ENCODE measurements around the gene CNIH1.
"Not testable (repeated sequence)": the region's sequence is repeated elsewhere in the genome, so short reads cannot be mapped to it uniquely, and the experiment has no call there.

The CNIH1 gene

DNA sequence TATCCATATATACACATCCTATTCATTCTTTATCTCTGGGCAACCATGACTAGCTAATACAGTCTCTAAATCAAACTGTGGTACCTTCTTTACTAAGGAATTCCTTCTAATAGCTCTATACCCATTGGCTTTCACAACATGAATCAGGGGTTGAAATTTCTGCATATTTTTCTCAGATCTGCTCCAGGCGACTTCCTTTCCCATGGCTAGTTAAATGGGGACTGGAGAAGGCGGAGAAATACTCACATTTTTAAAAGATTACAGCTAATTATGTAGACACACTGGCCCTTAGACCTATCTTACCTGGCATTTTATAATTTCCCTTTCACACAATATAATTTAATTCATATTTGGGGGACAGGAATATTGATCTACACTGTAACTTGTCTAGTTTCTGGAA is 45.5 kb downstream of the CNIH1 start:
- DNase-seq, result no peak
- in situ Hi-C loops (cut with HindIII; ENCODE audit: low pct_ligation_motif_present, low pct_unique_long_range_greater_than_20kb, low sequenced_read_pairs), result no loop called here

- in situ Hi-C loops (cut with HindIII; ENCODE audit: low pct_ligation_motif_present, low pct_unique_long_range_greater_than_20kb, low sequenced_read_pairs), result no loop called here
- no peak for DNase-seq
Observed at GRCh38 chr14:54395284-54395683, 45.9 kb downstream of the CNIH1 start.

- DNase-seq, result no peak
- in situ Hi-C loops (cut with HindIII; ENCODE audit: low pct_ligation_motif_present, low pct_unique_long_range_greater_than_20kb, low sequenced_read_pairs), result no loop called here
Observed at GRCh38 chr14:54394596-54394995, 46.6 kb downstream of the CNIH1 start.

DNA sequence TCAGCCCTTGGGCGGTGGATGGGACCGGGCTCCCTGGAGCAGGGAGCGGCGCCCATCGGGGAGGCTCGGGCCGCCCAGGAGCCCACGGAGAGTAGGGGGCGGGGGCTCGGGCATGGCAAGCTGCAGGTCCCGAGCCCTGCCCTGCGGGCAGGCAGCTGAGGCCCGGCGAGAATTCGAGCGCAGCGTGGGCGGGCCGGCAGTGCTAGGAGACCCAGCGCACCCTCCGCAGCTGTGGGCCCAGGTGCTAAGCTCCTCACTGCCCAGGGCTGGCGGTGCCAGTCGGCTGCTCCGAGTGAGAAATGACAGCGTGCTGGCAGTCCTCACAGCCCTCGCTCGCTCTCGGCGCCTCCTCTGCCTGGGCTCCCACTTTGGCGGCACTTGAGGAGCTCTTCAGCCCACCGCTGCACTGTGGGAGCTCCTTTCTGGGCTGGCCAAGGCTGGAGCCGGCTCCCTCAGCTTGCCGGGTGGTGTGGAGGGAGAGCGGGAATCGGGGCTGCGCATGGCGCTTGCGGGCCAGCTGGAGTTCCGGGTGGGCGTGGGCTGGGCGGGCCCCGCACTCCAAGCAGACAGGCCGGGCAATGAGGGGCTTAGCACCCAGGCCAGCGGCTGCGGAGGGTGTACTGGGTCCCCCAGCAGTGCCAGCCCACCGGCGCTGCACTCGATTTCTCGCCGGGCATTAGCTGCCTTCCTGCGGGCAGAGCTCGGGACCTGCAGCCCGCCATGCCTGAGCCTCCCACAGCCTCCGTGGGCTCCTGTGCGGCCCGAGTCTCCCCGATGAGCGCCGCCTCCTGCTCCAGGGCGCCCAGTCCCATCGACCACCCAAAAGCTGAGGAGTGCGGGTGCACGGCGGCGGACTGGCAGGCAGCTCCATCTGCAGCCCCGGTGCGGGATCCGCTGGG is 47.9 kb downstream of the CNIH1 start:
- DNase-seq; in situ Hi-C loops (cut with HindIII; ENCODE audit: low pct_ligation_motif_present, low pct_unique_long_range_greater_than_20kb, low sequenced_read_pairs): not testable (repeated sequence)

GRCh38 chr14:54392131-54392859 is 48.9 kb downstream of the CNIH1 start:
- no peak for DNase-seq
- in situ Hi-C loops (cut with HindIII; ENCODE audit: low pct_ligation_motif_present, low pct_unique_long_range_greater_than_20kb, low sequenced_read_pairs), result no loop called here

- in situ Hi-C loops (cut with HindIII; ENCODE audit: low pct_ligation_motif_present, low pct_unique_long_range_greater_than_20kb, low sequenced_read_pairs), result no loop called here
- DNase-seq, result no peak
Observed at GRCh38 chr14:54387328-54387727, 53.8 kb downstream of the CNIH1 start.

GRCh38 chr14:54385556-54385955 is 55.6 kb downstream of the CNIH1 start:
- no peak for DNase-seq
- in situ Hi-C loops (cut with HindIII; ENCODE audit: low pct_ligation_motif_present, low pct_unique_long_range_greater_than_20kb, low sequenced_read_pairs), result no loop called here

DNA sequence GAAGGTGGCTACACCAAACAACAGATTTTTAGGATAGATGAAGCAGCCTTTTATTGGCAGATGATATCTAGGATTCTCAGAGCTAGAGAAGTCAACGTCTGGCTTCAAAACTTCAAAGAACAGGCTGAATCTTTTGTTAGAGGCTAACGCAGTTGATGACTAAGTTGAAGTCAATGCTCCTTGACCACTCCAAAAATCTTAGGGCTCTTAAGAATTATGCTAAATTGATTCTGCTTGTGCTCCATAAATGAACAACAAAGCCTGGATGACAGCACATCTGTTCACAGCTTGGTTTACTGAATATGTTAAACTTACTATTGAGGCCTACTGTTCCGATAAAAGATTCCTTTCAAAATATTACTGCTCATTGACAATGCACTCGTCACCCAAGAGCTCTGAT is 57.3 kb downstream of the CNIH1 start:
- in situ Hi-C loops (cut with HindIII; ENCODE audit: low pct_ligation_motif_present, low pct_unique_long_range_greater_than_20kb, low sequenced_read_pairs), result no loop called here
- no peak for DNase-seq

- in situ Hi-C loops (cut with HindIII; ENCODE audit: low pct_ligation_motif_present, low pct_unique_long_range_greater_than_20kb, low sequenced_read_pairs), result no loop called here
Observed at GRCh38 chr14:54381821-54382220, 59.4 kb downstream of the CNIH1 start.

GRCh38 chr14:54380558-54380957 is 60.6 kb downstream of the CNIH1 start:
- DNase-seq; in situ Hi-C loops (cut with HindIII; ENCODE audit: low pct_ligation_motif_present, low pct_unique_long_range_greater_than_20kb, low sequenced_read_pairs): not testable (repeated sequence)

More at GRCh38 chr14:54381821-54382220, 59.4 kb downstream of the CNIH1 start:
- DNase-seq, result no peak

- in situ Hi-C loops (cut with HindIII; ENCODE audit: low pct_ligation_motif_present, low pct_unique_long_range_greater_than_20kb, low sequenced_read_pairs); DNase-seq: not testable (repeated sequence)
Observed at GRCh38 chr14:54378893-54379292, 62.3 kb downstream of the CNIH1 start.

DNA sequence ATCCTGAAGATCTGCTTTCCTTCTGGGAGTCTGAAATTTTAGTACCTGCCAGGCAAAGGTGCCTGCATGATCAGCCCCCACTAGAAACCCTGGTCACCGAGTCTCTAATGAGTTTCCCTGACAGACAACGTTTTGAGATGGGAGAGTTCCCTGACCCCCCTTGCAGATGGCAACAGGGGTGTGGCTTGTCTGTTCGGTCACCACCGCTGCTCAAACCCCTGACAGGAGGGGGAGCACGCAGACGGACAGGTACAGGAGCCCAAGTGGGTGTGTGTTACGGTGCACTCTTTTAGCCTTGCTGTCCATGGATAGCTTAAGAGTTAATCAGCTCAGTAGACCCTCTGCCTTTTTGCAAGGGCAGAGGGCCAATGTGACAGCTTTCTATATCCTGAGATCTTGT is 63.7 kb downstream of the CNIH1 start:
- DNase-seq, result no peak
- in situ Hi-C loops (cut with HindIII; ENCODE audit: low pct_ligation_motif_present, low pct_unique_long_range_greater_than_20kb, low sequenced_read_pairs), result no loop called here

- DNase-seq, result no peak
- in situ Hi-C loops (cut with HindIII; ENCODE audit: low pct_ligation_motif_present, low pct_unique_long_range_greater_than_20kb, low sequenced_read_pairs), result no loop called here
Observed at GRCh38 chr14:54374117-54374884, 66.9 kb downstream of the CNIH1 start.

Data from ACHN (cell line).